HG03097 (cell line): ENCODE results near the gene XYLT1.

Experiments used
- ATAC-seq: cut with Tn5 transposase; IDR thresholded peaks from one replicate; pipeline ENCODE4 v1.9.1; 2021; ENCODE audit not compliant: unreplicated experiment, low FRiP score

The XYLT1 gene

GRCh38 chr16:17134586-17134985 lies 336.2 kb downstream of the XYLT1 start:
- ATAC-seq: no peak

GRCh38 chr16:17133851-17134250 lies 336.9 kb downstream of the XYLT1 start:
- ATAC-seq: no peak

- no peak for ATAC-seq
Measured at GRCh38 chr16:17131351-17131750, 339.4 kb downstream of the XYLT1 start.

- ATAC-seq: no peak
Measured at GRCh38 chr16:17130733-17131132, 340.0 kb downstream of the XYLT1 start.

DNA sequence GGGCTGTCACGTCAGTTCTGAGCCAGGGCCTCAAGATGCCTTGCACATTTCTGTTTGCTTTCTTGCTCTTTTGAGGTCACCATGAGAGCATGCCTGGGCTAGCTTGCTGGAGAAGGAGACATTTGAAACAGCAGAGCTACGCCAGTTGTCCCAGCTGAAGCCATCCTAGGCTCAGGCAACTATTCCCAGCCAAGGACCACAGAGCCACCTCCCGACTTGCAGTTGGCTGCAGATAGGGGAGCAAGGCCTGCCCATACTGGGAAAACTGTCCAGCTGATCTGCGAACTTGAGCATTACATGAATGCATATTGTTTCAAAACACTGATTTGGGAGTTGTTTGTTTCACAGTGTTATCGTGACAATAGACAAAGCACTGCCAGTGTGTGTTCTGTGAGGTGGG lies 340.8 kb downstream of the XYLT1 start:
- no peak for ATAC-seq

DNA sequence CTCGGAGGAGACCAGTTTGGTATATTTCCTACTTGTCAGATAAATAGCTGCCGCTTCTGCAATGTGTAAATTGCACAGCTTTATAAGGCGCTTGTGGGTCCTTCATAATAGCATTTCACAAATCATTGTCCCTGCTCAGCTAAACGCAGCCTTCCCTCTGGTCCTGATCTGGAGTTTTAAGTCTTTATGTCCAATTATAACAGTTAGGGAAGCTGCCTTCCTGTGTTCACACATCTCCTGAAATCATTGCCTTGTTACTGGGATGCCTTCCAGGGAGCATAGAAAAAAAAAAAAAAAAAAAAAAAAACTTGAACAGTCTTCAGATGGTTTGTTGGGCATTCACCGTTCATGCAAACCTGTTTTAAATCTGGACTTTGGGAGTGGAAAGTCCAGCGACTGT lies 342.0 kb downstream of the XYLT1 start:
- ATAC-seq: no peak

- no peak for ATAC-seq
Measured at GRCh38 chr16:17126156-17126555, 344.6 kb downstream of the XYLT1 start.

GRCh38 chr16:17125671-17126070 lies 345.1 kb downstream of the XYLT1 start:
- ATAC-seq: no peak

GRCh38 chr16:17117906-17118577 lies 352.7 kb downstream of the XYLT1 start:
- ATAC-seq: no peak

GRCh38 chr16:17116595-17117322 lies 354.0 kb downstream of the XYLT1 start:
- no peak for ATAC-seq

DNA sequence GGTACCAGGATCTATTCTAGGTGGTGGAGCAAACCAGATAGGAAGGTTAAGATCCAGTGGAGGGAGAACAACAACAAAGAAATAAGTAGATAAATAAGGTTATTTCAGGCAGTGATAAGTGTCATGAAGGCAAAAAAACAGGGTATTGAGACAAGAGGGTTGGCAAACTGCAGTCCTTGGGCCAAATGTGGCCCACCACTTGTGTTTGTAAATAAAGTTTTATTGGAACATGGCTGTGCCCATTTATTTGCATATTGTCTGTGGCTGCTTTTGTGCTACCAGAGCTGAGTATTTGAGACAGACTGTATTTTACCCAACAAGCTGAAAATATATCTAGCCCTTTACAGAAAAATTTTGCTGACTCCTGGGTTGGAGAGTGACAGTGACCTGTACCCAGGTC lies 361.3 kb downstream of the XYLT1 start:
- ATAC-seq: no peak

DNA sequence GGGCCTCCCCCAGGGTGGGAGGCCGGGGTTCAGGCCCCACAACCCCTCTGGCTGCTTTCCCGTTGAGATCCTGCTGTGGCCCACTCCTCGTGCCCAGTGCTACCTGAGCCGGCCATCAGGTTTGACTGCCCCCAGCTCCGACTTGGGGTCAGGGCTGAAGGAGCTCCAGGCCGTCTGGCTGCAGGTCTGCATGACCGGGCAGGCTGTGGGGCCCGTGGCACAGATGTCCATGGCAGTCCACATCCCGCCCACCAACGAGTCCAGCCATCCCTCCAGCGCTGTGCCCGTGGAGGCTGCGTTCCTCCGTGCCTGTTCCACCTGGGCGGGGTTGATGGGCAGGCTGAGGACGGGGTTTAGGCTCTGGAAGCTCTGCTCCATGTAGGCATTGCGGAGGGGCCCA lies 362.2 kb downstream of the XYLT1 start:
- no peak for ATAC-seq

DNA sequence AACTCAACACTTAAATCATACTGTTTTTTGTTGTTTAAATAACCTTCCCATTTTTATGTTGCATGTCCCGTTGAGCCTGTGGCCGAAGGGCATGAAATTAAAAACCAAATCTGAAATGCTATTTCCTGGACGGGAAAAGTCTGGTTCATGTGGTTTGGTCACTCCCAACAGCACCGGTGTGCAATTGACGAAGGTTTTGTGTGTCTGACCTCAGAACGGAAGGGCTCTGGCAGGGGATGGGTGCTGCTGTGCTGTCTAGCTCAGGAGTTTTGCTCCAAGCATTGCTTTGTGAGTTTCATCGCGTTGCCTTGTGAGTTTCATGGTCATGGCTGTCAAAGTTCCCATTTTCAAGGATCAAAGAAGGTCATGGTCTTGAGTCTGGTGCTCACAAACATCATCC lies 363.3 kb downstream of the XYLT1 start:
- no peak for ATAC-seq

GRCh38 chr16:17106243-17106791 lies 364.4 kb downstream of the XYLT1 start:
- no peak for ATAC-seq

- ATAC-seq: no peak
Measured at GRCh38 chr16:17105239-17105797, 365.4 kb downstream of the XYLT1 start.

DNA sequence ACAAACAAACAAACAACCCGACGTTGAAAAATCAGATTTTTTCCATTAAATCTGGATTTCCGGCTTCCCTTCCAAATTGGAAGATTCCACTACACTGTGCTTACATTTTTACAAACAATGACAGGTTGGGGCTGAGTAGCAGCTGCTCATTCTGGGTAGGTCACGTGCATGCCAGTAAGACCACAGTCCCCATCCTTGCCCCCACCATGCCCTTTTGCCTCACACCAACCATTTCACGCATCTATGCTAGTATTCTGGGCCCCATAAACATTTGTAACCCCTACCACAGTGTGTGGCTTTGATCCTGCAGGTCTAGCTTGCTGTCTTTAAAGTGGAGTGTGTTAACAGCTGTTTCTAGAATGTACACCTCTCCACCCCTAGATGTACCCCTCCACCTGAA lies 366.1 kb downstream of the XYLT1 start:
- ATAC-seq: no peak

GRCh38 chr16:17103216-17103615 lies 367.5 kb downstream of the XYLT1 start:
- ATAC-seq: no peak

GRCh38 chr16:17101646-17102045 lies 369.1 kb downstream of the XYLT1 start:
- ATAC-seq: no peak

- ATAC-seq: no peak
Measured at GRCh38 chr16:17098685-17099084, 372.1 kb downstream of the XYLT1 start.

DNA sequence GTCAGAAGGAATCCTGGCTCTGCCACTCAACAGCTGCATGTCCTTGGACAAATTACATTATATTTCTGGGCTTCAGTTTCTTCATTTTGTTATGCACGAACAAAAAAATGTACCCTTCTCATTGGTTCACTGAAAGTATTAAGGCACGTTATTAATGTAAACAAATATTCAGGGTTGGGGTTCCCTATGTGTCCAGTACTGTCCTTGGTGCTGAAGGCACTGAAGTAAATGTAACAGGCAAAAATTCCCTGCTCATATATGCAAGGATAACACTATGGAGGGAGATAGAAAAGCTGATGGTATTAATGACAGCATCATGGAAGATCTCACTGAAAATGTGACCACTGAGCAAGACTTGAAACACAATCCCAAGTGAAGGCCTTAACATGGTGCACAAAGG lies 386.6 kb downstream of the XYLT1 start:
- ATAC-seq: no peak

DNA sequence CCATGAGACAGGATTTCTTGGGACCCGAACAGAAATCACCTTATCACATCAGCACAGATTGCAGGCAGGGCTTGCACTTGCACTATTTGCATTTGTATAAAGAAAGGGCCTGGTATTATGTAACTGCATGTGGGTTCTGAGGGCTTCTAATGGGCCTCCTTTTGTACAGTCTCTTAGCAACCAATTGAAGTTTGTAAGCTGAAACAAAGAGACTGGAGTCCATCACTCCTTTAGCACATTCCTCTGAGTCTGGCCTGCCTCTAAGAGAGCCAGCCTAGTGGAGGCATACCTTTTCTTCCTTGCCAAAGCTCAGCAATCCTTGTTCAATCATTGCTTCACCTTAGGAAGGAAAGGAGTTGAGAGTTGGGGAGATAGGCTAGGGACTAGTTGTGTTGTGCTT lies 387.1 kb downstream of the XYLT1 start:
- no peak for ATAC-seq
